GM19397 (cell line): ENCODE measurements around the gene NXPH4.

Source experiments
- ATAC-seq: cut with Tn5 transposase; IDR thresholded peaks from one replicate; pipeline ENCODE4 v1.9.1; 2021; ENCODE audit warnings: mild to moderate bottlenecking, moderate library complexity; ENCODE audit not compliant: unreplicated experiment

NXPH4 gene

DNA sequence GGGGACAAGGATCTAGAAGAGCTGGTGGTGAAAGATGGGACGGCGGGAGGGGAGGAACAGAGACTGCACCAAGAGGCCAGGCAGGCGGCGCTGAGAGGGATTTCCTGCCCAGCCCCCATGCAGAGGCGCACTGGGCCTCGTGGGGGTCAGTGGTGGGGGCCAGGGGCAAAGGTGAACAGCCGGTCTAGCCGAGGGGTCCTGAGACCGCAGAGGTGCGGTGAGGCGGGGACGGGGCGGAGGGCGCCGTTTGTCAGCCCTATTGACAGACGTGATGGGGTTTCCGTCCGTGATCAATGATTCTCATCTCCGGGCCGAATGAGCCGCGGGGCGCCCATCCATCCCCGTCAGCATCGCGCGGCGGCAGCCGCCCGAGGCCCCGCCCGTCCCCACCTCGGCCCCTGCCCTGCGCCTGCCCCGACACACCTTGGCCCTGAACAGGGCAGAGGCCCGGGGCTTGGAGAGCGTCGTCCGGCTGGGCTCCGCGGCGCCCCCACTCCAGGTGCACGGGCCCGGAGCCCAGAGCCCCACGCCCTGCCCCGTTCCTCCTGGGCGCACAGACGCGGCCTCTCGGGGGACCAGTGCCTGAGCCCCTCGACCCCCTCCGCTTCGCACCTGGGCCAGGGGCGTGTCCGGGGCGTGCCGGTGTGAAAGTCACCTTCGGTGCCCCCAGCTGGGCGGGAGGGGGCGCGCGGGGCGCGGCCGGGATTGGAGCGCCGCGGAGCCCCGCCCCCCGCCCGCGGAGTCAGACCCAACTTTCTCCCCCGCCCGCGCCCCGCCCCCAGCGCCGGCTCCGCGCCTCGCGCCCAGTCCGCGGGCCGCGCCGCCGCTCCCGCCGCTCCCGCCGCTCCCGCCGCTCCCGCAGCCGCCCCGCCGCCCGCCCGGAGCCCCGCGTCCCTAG lies at the start of gene NXPH4:
TSS of gene NXPH4 (plus strand) at position 781 of the 898 bp plus-strand sequence. CDS start 176 bp downstream, outside the sequence.
- ATAC-seq, result peak; percentile 32

DNA sequence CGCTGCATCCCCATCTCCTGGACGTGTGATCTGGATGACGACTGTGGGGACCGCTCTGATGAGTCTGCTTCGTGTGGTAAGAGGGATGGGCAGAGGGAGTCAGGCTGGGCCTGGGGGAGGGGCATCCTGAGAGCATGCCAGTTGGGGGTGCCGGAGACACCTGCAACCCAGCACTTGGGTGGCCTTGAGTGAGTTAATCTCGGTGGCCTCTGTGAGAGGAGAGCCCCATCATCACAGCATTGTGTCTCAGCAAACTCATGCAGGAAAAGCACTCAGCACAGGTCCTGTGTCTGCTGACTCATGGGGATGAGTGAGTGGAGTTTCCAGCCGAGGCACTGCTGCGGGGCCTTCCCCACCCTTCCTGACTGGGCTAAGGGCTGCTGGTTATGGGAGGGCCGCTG lies 49.6 kb upstream of the NXPH4 start:
- ATAC-seq, result no peak

DNA sequence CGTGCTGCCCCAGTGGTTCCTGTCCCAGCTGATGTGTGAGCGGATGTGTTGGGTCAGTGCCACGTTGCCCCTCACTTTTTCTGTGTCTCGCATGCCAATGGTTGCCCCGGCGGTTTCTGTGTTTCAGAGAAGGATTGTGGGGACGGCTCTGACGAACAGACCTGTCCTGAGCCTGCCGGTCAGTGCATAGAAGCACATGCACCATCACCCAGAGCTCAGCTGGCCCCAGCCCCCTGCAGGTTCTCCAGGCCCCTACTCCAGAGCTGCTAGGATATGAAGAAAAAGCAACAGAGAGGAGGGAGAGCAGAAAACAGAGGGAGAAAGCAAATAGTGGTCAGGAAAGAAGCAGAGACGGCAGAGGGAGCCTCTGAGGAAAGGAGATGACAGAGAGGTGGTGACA lies 48.5 kb upstream of the NXPH4 start:
- ATAC-seq, result no peak

GRCh38 chr12:57169046-57169795 lies 47.4 kb upstream of the NXPH4 start:
- no peak for ATAC-seq

DNA sequence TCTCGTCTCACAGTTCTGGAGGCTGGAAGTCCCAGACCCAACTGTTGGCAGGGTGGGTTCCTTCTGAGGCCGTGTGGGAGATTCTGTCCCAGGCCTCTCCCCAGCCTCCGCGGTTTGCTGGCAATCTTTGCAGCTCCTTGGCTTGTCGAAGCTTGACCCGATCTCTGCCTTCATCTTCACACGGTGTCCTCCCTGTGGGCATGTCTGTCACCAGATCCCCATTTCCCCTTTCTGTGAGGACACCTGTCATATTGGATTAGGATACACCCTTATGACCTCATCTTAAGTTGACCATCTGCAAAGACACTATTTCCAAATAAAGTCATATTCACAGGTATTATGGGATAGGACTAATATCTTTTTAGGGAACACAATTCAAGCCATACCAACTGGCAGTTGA lies 46.6 kb upstream of the NXPH4 start:
- no peak for ATAC-seq

GRCh38 chr12:57170408-57170807 lies 46.2 kb upstream of the NXPH4 start:
- ATAC-seq, result no peak

GRCh38 chr12:57170927-57171326 lies 45.7 kb upstream of the NXPH4 start:
- ATAC-seq, result no peak

DNA sequence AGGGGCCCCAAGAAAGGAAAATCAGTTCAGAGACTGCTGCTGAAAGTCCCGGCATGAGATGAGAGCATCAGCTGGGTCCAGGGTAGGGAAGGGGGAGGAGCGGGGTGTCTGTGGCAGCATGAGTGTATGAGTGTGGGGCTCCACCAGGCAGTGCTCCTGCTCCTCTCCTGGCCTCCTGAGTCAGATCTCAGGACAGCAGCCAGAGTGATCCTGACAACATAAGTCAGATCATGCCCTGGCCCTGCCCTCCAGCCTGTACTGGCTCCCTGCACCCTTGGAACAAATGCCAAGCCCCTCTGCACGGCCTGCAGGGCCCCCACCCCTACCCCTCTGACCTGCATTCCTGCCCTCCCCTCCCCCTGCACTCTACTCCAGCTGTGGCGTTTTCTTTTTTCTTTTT lies 44.9 kb upstream of the NXPH4 start:
- no peak for ATAC-seq

DNA sequence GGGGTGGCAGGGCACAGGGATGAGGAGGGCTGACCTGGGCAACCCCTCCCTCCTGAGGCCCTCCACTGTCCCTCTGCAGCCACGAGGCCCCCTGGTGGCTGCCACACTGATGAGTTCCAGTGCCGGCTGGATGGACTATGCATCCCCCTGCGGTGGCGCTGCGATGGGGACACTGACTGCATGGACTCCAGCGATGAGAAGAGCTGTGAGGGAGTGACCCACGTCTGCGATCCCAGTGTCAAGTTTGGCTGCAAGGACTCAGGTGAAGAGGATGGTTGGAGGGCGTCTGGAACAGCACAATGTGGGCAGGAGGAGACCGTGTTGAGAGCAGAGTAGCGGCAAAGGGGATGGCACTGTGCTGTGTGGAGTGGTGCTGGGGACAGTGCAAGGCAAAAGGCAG lies 43.5 kb upstream of the NXPH4 start:
- ATAC-seq, result no peak

DNA sequence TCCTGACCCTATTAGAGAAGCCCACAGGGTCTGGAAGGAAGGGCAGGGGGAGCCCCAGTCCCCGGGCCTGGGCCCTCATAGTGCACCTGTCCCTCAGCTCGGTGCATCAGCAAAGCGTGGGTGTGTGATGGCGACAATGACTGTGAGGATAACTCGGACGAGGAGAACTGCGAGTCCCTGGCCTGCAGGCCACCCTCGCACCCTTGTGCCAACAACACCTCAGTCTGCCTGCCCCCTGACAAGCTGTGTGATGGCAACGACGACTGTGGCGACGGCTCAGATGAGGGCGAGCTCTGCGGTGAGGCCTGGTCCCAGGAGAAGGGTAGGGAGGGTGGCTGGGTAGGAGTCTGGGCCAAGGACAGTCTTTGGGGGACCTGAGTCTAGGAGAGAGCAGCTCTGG lies 42.9 kb upstream of the NXPH4 start:
- ATAC-seq, result no peak

- ATAC-seq, result no peak
Observed at GRCh38 chr12:57175428-57176138, 41.0 kb upstream of the NXPH4 start.

DNA sequence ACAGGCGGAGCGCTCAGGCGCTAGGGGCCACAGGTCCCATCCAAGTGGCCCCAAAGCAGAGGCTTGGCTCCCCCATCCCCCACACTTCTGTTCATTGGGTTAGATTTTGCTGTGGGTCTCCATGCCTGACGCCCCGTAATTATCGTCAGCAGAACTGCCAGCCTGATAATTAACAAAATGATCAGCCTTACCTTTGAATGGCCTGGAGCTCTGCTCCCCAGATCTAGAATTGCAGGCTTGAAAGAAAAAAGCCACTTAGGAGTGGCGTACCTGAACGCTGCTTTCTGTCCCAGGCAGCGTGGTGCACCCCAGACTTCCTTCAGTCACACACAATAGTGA lies 40.5 kb upstream of the NXPH4 start:
- ATAC-seq, result no peak

DNA sequence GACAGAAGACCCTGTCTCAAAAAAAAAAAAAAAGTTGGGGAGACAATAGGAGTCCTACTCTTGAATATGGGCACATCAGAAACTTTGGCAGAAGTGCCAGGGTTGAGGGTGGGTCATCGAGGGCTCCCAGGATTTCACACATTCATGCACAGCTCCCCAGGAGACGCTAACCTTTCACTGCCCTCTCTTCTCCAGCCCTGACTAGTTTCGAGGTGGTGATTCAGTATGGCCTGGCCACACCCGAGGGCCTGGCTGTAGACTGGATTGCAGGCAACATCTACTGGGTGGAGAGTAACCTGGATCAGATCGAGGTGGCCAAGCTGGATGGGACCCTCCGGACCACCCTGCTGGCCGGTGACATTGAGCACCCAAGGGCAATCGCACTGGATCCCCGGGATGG lies 39.7 kb upstream of the NXPH4 start:
- no peak for ATAC-seq

GRCh38 chr12:57177354-57177753 lies 39.2 kb upstream of the NXPH4 start:
- no peak for ATAC-seq

DNA sequence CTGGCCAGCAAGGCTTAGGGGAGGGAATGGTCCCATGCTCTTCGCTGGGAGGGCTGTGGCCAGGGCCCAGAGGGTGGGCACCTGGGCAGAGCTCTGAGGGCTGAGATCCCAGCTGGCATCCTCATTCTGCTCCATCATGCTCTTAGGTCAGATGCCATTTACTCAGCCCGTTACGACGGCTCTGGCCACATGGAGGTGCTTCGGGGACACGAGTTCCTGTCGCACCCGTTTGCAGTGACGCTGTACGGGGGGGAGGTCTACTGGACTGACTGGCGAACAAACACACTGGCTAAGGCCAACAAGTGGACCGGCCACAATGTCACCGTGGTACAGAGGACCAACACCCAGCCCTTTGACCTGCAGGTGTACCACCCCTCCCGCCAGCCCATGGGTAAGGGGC lies 38.4 kb upstream of the NXPH4 start:
- ATAC-seq, result no peak

DNA sequence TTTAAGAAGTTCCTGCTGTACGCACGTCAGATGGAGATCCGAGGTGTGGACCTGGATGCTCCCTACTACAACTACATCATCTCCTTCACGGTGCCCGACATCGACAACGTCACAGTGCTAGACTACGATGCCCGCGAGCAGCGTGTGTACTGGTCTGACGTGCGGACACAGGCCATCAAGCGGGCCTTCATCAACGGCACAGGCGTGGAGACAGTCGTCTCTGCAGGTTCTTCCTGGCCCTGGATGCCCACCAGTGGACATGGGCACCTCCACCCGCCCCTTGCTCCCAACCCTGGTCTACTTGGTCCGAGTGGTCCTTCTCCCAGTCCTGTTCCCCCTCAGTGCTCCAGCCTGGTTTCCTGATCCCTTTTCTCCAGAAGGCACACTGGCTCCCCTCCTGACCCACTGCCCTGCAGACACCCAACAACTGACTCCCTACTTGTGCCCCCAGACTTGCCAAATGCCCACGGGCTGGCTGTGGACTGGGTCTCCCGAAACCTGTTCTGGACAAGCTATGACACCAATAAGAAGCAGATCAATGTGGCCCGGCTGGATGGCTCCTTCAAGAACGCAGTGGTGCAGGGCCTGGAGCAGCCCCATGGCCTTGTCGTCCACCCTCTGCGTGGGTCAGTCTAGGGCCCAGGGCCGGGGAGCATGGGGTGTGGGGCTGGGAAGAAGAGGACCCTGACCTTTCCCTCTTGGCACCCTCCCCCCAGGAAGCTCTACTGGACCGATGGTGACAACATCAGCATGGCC lies 37.1 kb upstream of the NXPH4 start:
- ATAC-seq, result no peak

DNA sequence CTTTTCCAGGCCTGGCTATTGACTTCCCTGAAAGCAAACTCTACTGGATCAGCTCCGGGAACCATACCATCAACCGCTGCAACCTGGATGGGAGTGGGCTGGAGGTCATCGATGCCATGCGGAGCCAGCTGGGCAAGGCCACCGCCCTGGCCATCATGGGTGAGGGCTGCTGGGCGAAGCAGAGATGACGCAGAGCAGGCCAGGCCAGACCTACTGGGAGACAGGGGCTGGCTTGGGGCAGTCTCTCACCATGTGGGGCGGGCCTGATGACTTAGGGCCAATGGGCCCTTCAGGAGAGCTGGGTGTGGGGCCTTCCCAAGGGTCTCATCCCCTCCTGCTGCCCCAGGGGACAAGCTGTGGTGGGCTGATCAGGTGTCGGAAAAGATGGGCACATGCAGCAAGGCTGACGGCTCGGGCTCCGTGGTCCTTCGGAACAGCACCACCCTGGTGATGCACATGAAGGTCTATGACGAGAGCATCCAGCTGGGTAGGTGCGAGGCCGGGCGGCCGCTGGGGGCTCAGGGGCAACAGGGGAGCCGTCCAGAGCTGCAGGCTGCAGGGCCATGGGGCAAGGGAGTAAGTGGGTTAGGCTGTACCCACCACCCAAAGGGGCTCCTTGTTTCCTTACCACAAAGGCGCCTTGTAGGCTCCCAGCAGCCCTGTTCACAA lies 36.1 kb upstream of the NXPH4 start:
- ATAC-seq, result no peak

- ATAC-seq, result no peak
Observed at GRCh38 chr12:57181072-57181471, 35.5 kb upstream of the NXPH4 start.

DNA sequence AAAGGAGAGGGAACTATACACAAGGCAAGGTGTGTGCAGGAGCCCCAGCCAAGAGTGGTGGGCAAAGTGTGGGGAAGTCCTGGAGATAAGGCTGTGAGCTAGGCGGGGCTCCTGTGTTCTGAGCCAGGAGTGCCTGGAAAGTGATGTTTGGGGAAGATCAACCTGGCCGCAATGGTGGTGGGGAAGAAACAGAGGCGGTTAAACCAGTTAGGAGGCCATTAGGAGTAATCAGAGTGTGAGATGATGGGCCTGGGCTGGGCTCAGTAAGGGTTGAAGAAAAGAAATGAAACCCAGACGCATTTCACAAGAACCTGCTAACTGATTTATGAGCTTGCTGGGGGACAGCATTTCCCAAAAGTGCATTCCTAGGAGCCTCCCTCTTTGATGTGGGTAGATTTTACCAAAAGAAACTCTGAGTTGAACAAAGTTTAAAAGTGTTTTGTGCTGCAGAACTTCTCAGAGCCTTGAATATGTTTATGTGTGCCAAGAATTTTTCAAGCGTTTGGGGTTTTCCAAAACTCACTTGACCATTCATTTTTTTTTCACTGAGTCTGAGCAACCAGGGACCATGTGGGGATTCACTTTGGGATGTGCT lies 34.9 kb upstream of the NXPH4 start:
- no peak for ATAC-seq
